NCI-H2196 (cell line): ENCODE measurements around the gene RNLS.
"Not testable (repeated sequence)": the region's sequence is repeated elsewhere in the genome, so short reads cannot be mapped to it uniquely, and the experiment has no call there.

Experiments used
- DNase-seq: peaks from one replicate; lab custom pipeline; 2025; ENCODE audit not compliant: unreplicated experiment; lab: John Stamatoyannopoulos, UW

RNLS gene

GRCh38 chr10:88311264-88311663 lies 271.9 kb downstream of the RNLS start:
- no peak for DNase-seq

- no peak for DNase-seq
These were observed 273.8 kb downstream of the RNLS start for GRCh38 chr10:88309365-88309764.

- DNase-seq: not testable (repeated sequence)
These were observed 274.8 kb downstream of the RNLS start for GRCh38 chr10:88308361-88308760.

GRCh38 chr10:88299787-88300186 lies 283.3 kb downstream of the RNLS start:
- no peak for DNase-seq

GRCh38 chr10:88297103-88297502 lies 286.0 kb downstream of the RNLS start:
- no peak for DNase-seq

- no peak for DNase-seq
These were observed 289.4 kb downstream of the RNLS start for GRCh38 chr10:88293651-88294230.

- no peak for DNase-seq
These were observed 290.0 kb downstream of the RNLS start for GRCh38 chr10:88293073-88293472.

GRCh38 chr10:88292185-88292514 lies 291.0 kb downstream of the RNLS start:
- DNase-seq: no peak

- no peak for DNase-seq
These were observed 291.6 kb downstream of the RNLS start for GRCh38 chr10:88291289-88292184.

- DNase-seq: no peak
These were observed 293.8 kb downstream of the RNLS start for GRCh38 chr10:88289342-88289741.

GRCh38 chr10:88288320-88289059 lies 294.6 kb downstream of the RNLS start:
- DNase-seq: no peak

GRCh38 chr10:88286030-88286429 lies 297.1 kb downstream of the RNLS start:
- DNase-seq: no peak

GRCh38 chr10:88281592-88282347 lies 301.3 kb downstream of the RNLS start:
- no peak for DNase-seq

- DNase-seq: no peak
These were observed 302.6 kb downstream of the RNLS start for GRCh38 chr10:88280518-88280917.

- DNase-seq: no peak
These were observed 304.2 kb downstream of the RNLS start for GRCh38 chr10:88278912-88279311.

GRCh38 chr10:88276945-88277344 lies 306.2 kb downstream of the RNLS start:
- DNase-seq: not testable (repeated sequence)

- DNase-seq: no peak
These were observed 308.8 kb downstream of the RNLS start for GRCh38 chr10:88274286-88274685.

GRCh38 chr10:88273567-88273966 lies 309.6 kb downstream of the RNLS start:
- DNase-seq: no peak

- no peak for DNase-seq
These were observed 311.2 kb downstream of the RNLS start for GRCh38 chr10:88271761-88272543.
